Uterus (tissue), 2 donors: Measurements from ENCODE around the gene TXNDC5.

Experiments used
- POLR2A ChIP-seq, 2 donors: fragments of 450-650 bp; IDR thresholded peaks; one replicate each; pipeline ENCODE4 v1.6.1; 2016; ENCODE audit warnings: antibody characterized with exemption in 2 of 2, mild to moderate bottlenecking in 1 of 2, moderate library complexity in 1 of 2
- TF ChIP-seq, protein P1 (sequence below), 4 experiments: fragments of 200-600 bp in 2 of 4; fragments of 450-650 bp in 2 of 4; sonication (generic) in 2 of 4; IDR thresholded peaks; one replicate each; pipeline ENCODE4 v1.5.1; 2016 to 2019; ENCODE audit warnings: antibody characterized with exemption in 4 of 4, mild to moderate bottlenecking in 2 of 4, moderate library complexity in 1 of 4

DNA sequence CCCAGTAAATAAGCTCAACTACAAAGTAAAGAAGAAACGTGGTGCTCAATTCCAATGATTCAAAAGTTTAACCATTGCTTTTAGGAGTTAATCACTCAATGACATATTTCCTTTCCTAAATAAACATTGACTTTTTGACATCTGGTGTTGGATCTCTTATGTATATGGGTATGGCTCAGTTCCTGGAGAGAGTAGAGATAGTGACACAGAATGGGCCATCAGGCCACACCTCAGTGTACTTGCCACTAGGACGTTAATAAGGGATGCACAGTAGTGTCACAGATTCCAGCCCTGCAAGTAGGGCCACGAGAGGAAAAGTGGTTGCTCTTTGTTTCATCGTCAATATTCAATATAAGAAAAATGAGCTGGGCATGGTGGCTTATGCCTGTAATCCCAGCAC, 48.9 kb upstream of the TXNDC5 start:
- TF ChIP-seq, protein P1, sequence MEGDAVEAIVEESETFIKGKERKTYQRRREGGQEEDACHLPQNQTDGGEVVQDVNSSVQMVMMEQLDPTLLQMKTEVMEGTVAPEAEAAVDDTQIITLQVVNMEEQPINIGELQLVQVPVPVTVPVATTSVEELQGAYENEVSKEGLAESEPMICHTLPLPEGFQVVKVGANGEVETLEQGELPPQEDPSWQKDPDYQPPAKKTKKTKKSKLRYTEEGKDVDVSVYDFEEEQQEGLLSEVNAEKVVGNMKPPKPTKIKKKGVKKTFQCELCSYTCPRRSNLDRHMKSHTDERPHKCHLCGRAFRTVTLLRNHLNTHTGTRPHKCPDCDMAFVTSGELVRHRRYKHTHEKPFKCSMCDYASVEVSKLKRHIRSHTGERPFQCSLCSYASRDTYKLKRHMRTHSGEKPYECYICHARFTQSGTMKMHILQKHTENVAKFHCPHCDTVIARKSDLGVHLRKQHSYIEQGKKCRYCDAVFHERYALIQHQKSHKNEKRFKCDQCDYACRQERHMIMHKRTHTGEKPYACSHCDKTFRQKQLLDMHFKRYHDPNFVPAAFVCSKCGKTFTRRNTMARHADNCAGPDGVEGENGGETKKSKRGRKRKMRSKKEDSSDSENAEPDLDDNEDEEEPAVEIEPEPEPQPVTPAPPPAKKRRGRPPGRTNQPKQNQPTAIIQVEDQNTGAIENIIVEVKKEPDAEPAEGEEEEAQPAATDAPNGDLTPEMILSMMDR (IDR thresholded peaks at IDR 0.05) = no peak
- TF ChIP-seq POLR2A (IDR thresholded peaks at IDR 0.05) = no peak
